ENCODE measurements around the gene CEP131. TPM values are rescaled to one million over a fixed set of nuclear protein-coding genes. Genes with fewer than 3 reads are reported as not detected.

Gene CEP131
- total and polyA plus RNA-seq, 7 experiments from 2014 or later: 2.7 to 13.0 (median 9.7) TPM

- Histone ChIP-seq H3K27ac (ENCODE audit: low read depth, low read length) (no peak overlapping the region), H3K4me1 (ENCODE audit: control insufficient read depth in 2 of 2, insufficient read depth in 2 of 2, low read length in 2 of 2) (peaks cover 22 to 24% of the 10 kb centered on the region in 2 donors), H3K9me3 (ENCODE audit: control insufficient read depth in 2 of 3, low read length in 3 of 3) (no peaks in the 10 kb centered on the region), H3K4me3 (ENCODE audit: low read length) (no peak overlapping the region), H3K27me3 (ENCODE audit: control insufficient read depth in 2 of 2, insufficient read depth in 2 of 2, low read length in 2 of 2) (no peaks in the 10 kb centered on the region), H3K36me3 (ENCODE audit: control insufficient read depth in 2 of 3, insufficient read depth in 3 of 3, low read length in 3 of 3) (peaks cover 0 to 45% (median 3%) of the 10 kb centered on the region in 3 experiments)
- CTCF ChIA-PET: no interaction called here
- Mint-ChIP-seq H3K4me3 (peak overlapping the region in 5 of 10 donors; percentile 4 to 29 (median 25)), H3K27ac (peak overlapping the region in 1 of 9 donors; percentile 20), H3K36me3 (peaks cover under 1 to 4% (median 1%) of the 10 kb centered on the region in 5 donors), H3K4me1 (peaks cover 17 to 45% (median 28%) of the 10 kb centered on the region in 7 donors), H3K9me3 (no peaks in the 10 kb centered on the region), H3K27me3 (no peaks in the 10 kb centered on the region)
- DNase-seq: no peak
- POLR2A ChIA-PET: no interaction called here
- ATAC-seq: no peak
- intact Hi-C loops (cut with micrococcal nuclease): loop anchor here in 1 of 2 donors (5.0 kb wide), 1 partner anchor 246 kb away; no protein-coding TSS in a partner anchor
These were observed 13.3 kb upstream of the CEP131 start for GRCh38 chr17:81235822-81236740.

- POLR2A ChIA-PET: interaction anchor here (1.5 kb wide), 1 partner anchor 12 kb away, joined by 4 read pairs; the partner anchor contains the start of gene CEP131
- Histone ChIP-seq H3K27me3 (ENCODE audit: control insufficient read depth in 2 of 2, insufficient read depth in 2 of 2, low read length in 2 of 2) (no peaks in the 10 kb centered on the region), H3K4me1 (ENCODE audit: control insufficient read depth in 2 of 2, insufficient read depth in 2 of 2, low read length in 2 of 2) (peaks cover 17 to 20% of the 10 kb centered on the region in 2 donors), H3K9me3 (ENCODE audit: control insufficient read depth in 2 of 3, low read length in 3 of 3) (no peaks in the 10 kb centered on the region), H3K36me3 (ENCODE audit: control insufficient read depth in 2 of 3, insufficient read depth in 3 of 3, low read length in 3 of 3) (peaks cover 0 to 50% (median 4%) of the 10 kb centered on the region in 3 experiments), H3K27ac (ENCODE audit: low read depth, low read length) (no peak overlapping the region), H3K4me3 (ENCODE audit: low read length) (no peak overlapping the region)
- CTCF ChIA-PET: no interaction called here
- peaks cover 17 to 39% (median 24%) of the 10 kb centered on the region in 7 donors for H3K4me1 Mint-ChIP-seq
- intact Hi-C loops (cut with micrococcal nuclease): loop anchor here in 1 of 2 donors (5.0 kb wide), 1 partner anchor 247 kb away; no protein-coding TSS in a partner anchor
- peak overlapping the region in 2 of 9 donors; percentile 23 to 87 for H3K27ac Mint-ChIP-seq
- ATAC-seq (no peak), DNase-seq (no peak)
- peaks cover 5 to 6% (median 5%) of the 10 kb centered on the region in 5 donors for H3K36me3 Mint-ChIP-seq
- H3K27me3 Mint-ChIP-seq: no peaks in the 10 kb centered on the region
- peak overlapping the region in 2 of 10 donors; percentile 14 to 38 for H3K4me3 Mint-ChIP-seq
- no peaks in the 10 kb centered on the region for H3K9me3 Mint-ChIP-seq
These were observed 12.4 kb upstream of the CEP131 start for GRCh38 chr17:81234940-81235821.

- intact Hi-C loops (cut with micrococcal nuclease): no loop called here
- Mint-ChIP-seq H3K4me1 (peaks cover 15 to 36% (median 21%) of the 10 kb centered on the region in 7 donors), H3K27ac (peak overlapping the region in 1 of 9 donors; percentile 87), H3K4me3 (no peak overlapping the region), H3K36me3 (peaks cover 5 to 12% (median 10%) of the 10 kb centered on the region in 5 donors), H3K9me3 (no peaks in the 10 kb centered on the region), H3K27me3 (no peaks in the 10 kb centered on the region)
- peaks cover 0 to 57% (median 4%) of the 10 kb centered on the region in 3 experiments for H3K36me3 ChIP-seq (ENCODE audit: control insufficient read depth in 2 of 3, insufficient read depth in 3 of 3, low read length in 3 of 3)
- H3K4me1 ChIP-seq (ENCODE audit: control insufficient read depth in 2 of 2, insufficient read depth in 2 of 2, low read length in 2 of 2): peaks cover 12 to 13% of the 10 kb centered on the region in 2 donors
- ChIA-PET CTCF (no interaction called here), POLR2A (interaction anchor here (1.5 kb wide), 1 partner anchor 12 kb away, joined by 4 read pairs; the partner anchor contains the start of gene CEP131)
- no peaks in the 10 kb centered on the region for H3K27me3 ChIP-seq (ENCODE audit: control insufficient read depth in 2 of 2, insufficient read depth in 2 of 2, low read length in 2 of 2)
- H3K9me3 ChIP-seq (ENCODE audit: control insufficient read depth in 2 of 3, low read length in 3 of 3): no peaks in the 10 kb centered on the region
- no peak overlapping the region for H3K27ac ChIP-seq (ENCODE audit: low read depth, low read length)
- H3K4me3 ChIP-seq (ENCODE audit: low read length): no peak overlapping the region
- ATAC-seq (no peak), DNase-seq (no peak)
These were observed 11.7 kb upstream of the CEP131 start for GRCh38 chr17:81234506-81234855.

GRCh38 chr17:81233811-81234505 lies 11.2 kb upstream of the CEP131 start:
- Mint-ChIP-seq H3K4me1 (peaks cover 15 to 35% (median 22%) of the 10 kb centered on the region in 7 donors), H3K36me3 (peaks cover 5 to 12% (median 11%) of the 10 kb centered on the region in 5 donors), H3K27me3 (no peaks in the 10 kb centered on the region), H3K27ac (no peak overlapping the region), H3K4me3 (no peak overlapping the region), H3K9me3 (no peaks in the 10 kb centered on the region)
- CTCF ChIA-PET: interaction anchor here (0.5 kb wide), 1 partner anchor 329 kb away, joined by 3 read pairs; no protein-coding TSS in a partner anchor
- DNase-seq (no peak), ATAC-seq (no peak)
- POLR2A ChIA-PET: interaction anchor here (1.5 kb wide), 1 partner anchor 11 kb away, joined by 4 read pairs; the partner anchor contains the start of gene CEP131
- Histone ChIP-seq H3K4me1 (ENCODE audit: control insufficient read depth in 2 of 2, insufficient read depth in 2 of 2, low read length in 2 of 2) (peaks cover 12 to 13% of the 10 kb centered on the region in 2 donors), H3K27me3 (ENCODE audit: control insufficient read depth in 2 of 2, insufficient read depth in 2 of 2, low read length in 2 of 2) (no peaks in the 10 kb centered on the region), H3K9me3 (ENCODE audit: control insufficient read depth in 2 of 3, low read length in 3 of 3) (no peaks in the 10 kb centered on the region), H3K36me3 (ENCODE audit: control insufficient read depth in 2 of 3, insufficient read depth in 3 of 3, low read length in 3 of 3) (peaks cover 0 to 61% (median 4%) of the 10 kb centered on the region in 3 experiments), H3K27ac (ENCODE audit: low read depth, low read length) (no peak overlapping the region), H3K4me3 (ENCODE audit: low read length) (no peak overlapping the region)
- intact Hi-C loops (cut with micrococcal nuclease): no loop called here

GRCh38 chr17:81233316-81233715 lies 10.6 kb upstream of the CEP131 start:
- Histone ChIP-seq H3K9me3 (ENCODE audit: control insufficient read depth in 2 of 3, low read length in 3 of 3) (no peaks in the 10 kb centered on the region), H3K27me3 (ENCODE audit: control insufficient read depth in 2 of 2, insufficient read depth in 2 of 2, low read length in 2 of 2) (no peaks in the 10 kb centered on the region), H3K4me3 (ENCODE audit: low read length) (no peak overlapping the region), H3K27ac (ENCODE audit: low read depth, low read length) (no peak overlapping the region), H3K4me1 (ENCODE audit: control insufficient read depth in 2 of 2, insufficient read depth in 2 of 2, low read length in 2 of 2) (peaks cover 12 to 13% of the 10 kb centered on the region in 2 donors), H3K36me3 (ENCODE audit: control insufficient read depth in 2 of 3, insufficient read depth in 3 of 3, low read length in 3 of 3) (peaks cover 0 to 58% (median 4%) of the 10 kb centered on the region in 3 experiments)
- Mint-ChIP-seq H3K36me3 (peaks cover 5 to 12% (median 11%) of the 10 kb centered on the region in 5 donors), H3K9me3 (no peaks in the 10 kb centered on the region), H3K4me3 (no peak overlapping the region), H3K27ac (no peak overlapping the region), H3K4me1 (peaks cover 15 to 35% (median 22%) of the 10 kb centered on the region in 7 donors), H3K27me3 (no peaks in the 10 kb centered on the region)
- POLR2A ChIA-PET: no interaction called here
- no peak for ATAC-seq
- intact Hi-C loops (cut with micrococcal nuclease): no loop called here
- no peak for DNase-seq
- CTCF ChIA-PET: interaction anchor here (0.5 kb wide), 1 partner anchor 329 kb away, joined by 3 read pairs; no protein-coding TSS in a partner anchor
